K562 (cell line): ENCODE data around the gene TCF12. TPM values are rescaled to one million over a fixed set of nuclear protein-coding genes. Genes with fewer than 3 reads are reported as not detected.

Source experiments
- ATAC-seq: fragments of 200-7000 bp; cut with Tn5 transposase; 3 replicates; pipeline ENCODE4 v1.9.1; 2020; ENCODE audit warnings: moderate library complexity
- BruUV-seq: library from RNA; stranded (reverse); fragments of 400-500 nt; replicated peaks from 2 replicates; lab custom pipeline; 2021; lab: Mats Ljungman, UMichigan
- CTCF ChIA-PET: fragments of 300-600 bp; formaldehyde crosslinking; extraction: SDS; loops from one replicate; lab custom pipeline; 2021; ENCODE audit warnings: low intra/inter-chr PET ratio; lab: Yijun Ruan, JAX
- POLR2A ChIA-PET: fragments of 300-600, 350-650 bp; sonication (Branson Sonifier 250); formaldehyde crosslinking; extraction: SDS; loops from one replicate; lab custom pipeline; 2021; ENCODE audit warnings: antibody characterized with exemption, inconsistent platforms; lab: Yijun Ruan, JAX
- DNase-seq, 4 experiments: peaks; one replicate each; pipeline versions ENCODE4 v3.0.0 to v3.0.0-alpha.2; 2011 to 2018; ENCODE audit warnings: low spot score in 3 of 4, mixed read lengths in 3 of 4; ENCODE audit errors: extremely low read depth in 1 of 4
- FAIRE-seq: peaks from 2 replicates; lab custom pipeline; 2011; peaks lifted over from hg19 to GRCh38; lab: Jason Lieb, UNC
- H2AFZ ChIP-seq: 2 replicates; pipeline ENCODE4 v1.6.0; 2011; ENCODE audit warnings: low read depth, low read length, control low read depth, inconsistent platforms
- H3K27ac ChIP-seq: fragments of 200-600 bp; 3 replicates; pipeline ENCODE4 v1.8.0; 2011; ENCODE audit warnings: low read depth, mild to moderate bottlenecking, control low read depth, inconsistent platforms, low read length, moderate library complexity, mixed read lengths; ENCODE audit errors: extremely low read depth
- H3K27me3 ChIP-seq, 2 experiments: fragments of 300-600 bp in 1 of 2; 2 replicates in 1 of 2; 3 replicates in 1 of 2; pipeline versions ENCODE4 v1.6.0 to v1.8.0; 2011; ENCODE audit warnings: inconsistent platforms in 2 of 2, low read length in 2 of 2, mild to moderate bottlenecking in 1 of 2, mixed read lengths in 1 of 2, moderate library complexity in 1 of 2; ENCODE audit not compliant: control insufficient read depth in 2 of 2, insufficient read depth in 2 of 2
- H3K36me3 ChIP-seq: fragments of 300-600 bp; 3 replicates; pipeline ENCODE4 v1.8.0; 2011; ENCODE audit warnings: mild to moderate bottlenecking, low read length, inconsistent platforms; ENCODE audit not compliant: control insufficient read depth, insufficient read depth
- H3K4me1 ChIP-seq, 2 experiments: fragments of 200-600 bp in 1 of 2; replicated peaks in 1 of 2; 2 replicates in 1 of 2; 3 replicates in 1 of 2; pipeline versions ENCODE4 v1.5.1 to v1.8.0; 2011; ENCODE audit warnings: inconsistent platforms in 2 of 2, low read length in 2 of 2, mild to moderate bottlenecking in 1 of 2, mixed read lengths in 1 of 2, moderate library complexity in 1 of 2; ENCODE audit not compliant: control insufficient read depth in 2 of 2, insufficient read depth in 2 of 2
- H3K4me2 ChIP-seq: 2 replicates; pipeline ENCODE4 v1.6.1; 2011; ENCODE audit warnings: low read length, control low read depth, inconsistent platforms, mixed read lengths; ENCODE audit not compliant: insufficient read depth
- H3K4me3 ChIP-seq: fragments of 200-600 bp; sonication (generic), shearing (Covaris generic); 2 replicates; pipeline ENCODE4 v1.5.1; 2016; ENCODE audit warnings: control low read depth, inconsistent platforms
- H3K79me2 ChIP-seq: fragments of 200-600 bp; 3 replicates; pipeline ENCODE4 v1.8.0; 2011; ENCODE audit warnings: low read length, inconsistent platforms; ENCODE audit not compliant: control insufficient read depth, insufficient read depth
- H3K9ac ChIP-seq, 2 experiments: 2 replicates each; pipeline versions ENCODE4 v1.6.0 to v1.6.1; 2011; ENCODE audit warnings: low read depth in 2 of 2, low read length in 2 of 2, control low read depth in 1 of 2, inconsistent platforms in 1 of 2, mild to moderate bottlenecking in 1 of 2, mixed read lengths in 1 of 2; ENCODE audit not compliant: insufficient read depth in 1 of 2
- H3K9me1 ChIP-seq: one replicate; pipeline ENCODE4 v1.6.0; 2011; ENCODE audit warnings: inconsistent platforms, mild to moderate bottlenecking, low read length, moderate library complexity; ENCODE audit not compliant: control insufficient read depth, insufficient read depth
- H3K9me3 ChIP-seq: replicated peaks from 2 replicates; pipeline ENCODE4 v1.5.1; 2011; ENCODE audit warnings: low read depth, low read length, inconsistent platforms; ENCODE audit not compliant: control insufficient read depth, insufficient read depth
- H4K20me1 ChIP-seq: replicated peaks from 2 replicates; pipeline ENCODE4 v1.6.1; 2011; ENCODE audit warnings: low read length, inconsistent platforms, mixed read lengths; ENCODE audit not compliant: control insufficient read depth, insufficient read depth
- ARID3B ChIP-seq: fragments of 250-450 bp; sonication (Bioruptor Pico); IDR thresholded peaks from 2 replicates; pipeline ENCODE4 v1.4.0; 2020; ENCODE audit warnings: borderline replicate concordance
- CBX1 ChIP-seq: sonication (generic); IDR thresholded peaks from 2 replicates; pipeline ENCODE4 v1.6.1; 2016; ENCODE audit warnings: antibody characterized with exemption, low read depth, mild to moderate bottlenecking
- FOXM1 ChIP-seq, 2 experiments: fragments of 450-650 bp in 1 of 2; sonication (generic) in 1 of 2; formaldehyde crosslinking in 1 of 2; IDR thresholded peaks; 2 replicates each; pipeline versions ENCODE4 v1.6.1 to v1.9.0; 2017 to 2022; ENCODE audit warnings: low read depth in 2 of 2, mild to moderate bottlenecking in 2 of 2, missing genetic modification reagents in 1 of 2, moderate library complexity in 1 of 2
- HDAC3 ChIP-seq: fragments of 450-650 bp; IDR thresholded peaks from 2 replicates; pipeline ENCODE4 v1.6.1; 2018; ENCODE audit warnings: borderline replicate concordance, mild to moderate bottlenecking, moderate library complexity; ENCODE audit not compliant: partially characterized antibody
- MTA3 ChIP-seq: fragments of 450-650 bp; formaldehyde crosslinking; IDR thresholded peaks from 2 replicates; pipeline ENCODE4 v1.6.1; 2017; ENCODE audit warnings: mild to moderate bottlenecking, borderline replicate concordance
- NFATC3 ChIP-seq: fragments of 450-650 bp; IDR thresholded peaks from 2 replicates; pipeline ENCODE4 v1.6.1; 2017; ENCODE audit warnings: mild to moderate bottlenecking
- NFE2L1 ChIP-seq: fragments of 450-650 bp; IDR thresholded peaks from 2 replicates; pipeline ENCODE4 v1.6.1; 2016; ENCODE audit warnings: missing genetic modification characterization, low read depth, mild to moderate bottlenecking, missing compliant biosample characterization, moderate library complexity, borderline replicate concordance
- NR3C1 ChIP-seq: sonication (generic); formaldehyde crosslinking; IDR thresholded peaks from 2 replicates; pipeline ENCODE4 v1.8.1; 2022; ENCODE audit warnings: missing genetic modification reagents
- SRSF9 ChIP-seq: fragments of 200-400 bp; formaldehyde crosslinking; IDR thresholded peaks from 2 replicates; pipeline ENCODE4 v1.6.1; 2017; ENCODE audit warnings: low read depth, low read length, borderline replicate concordance
- TSHZ1 ChIP-seq: fragments of 250-450 bp; sonication (Bioruptor Pico); IDR thresholded peaks from 2 replicates; pipeline ENCODE4 v1.4.0; 2020; ENCODE audit warnings: mild to moderate bottlenecking, moderate library complexity
- ZBTB7A ChIP-seq: IDR thresholded peaks from 2 replicates; pipeline ENCODE4 v1.6.1; 2011; ENCODE audit warnings: low read depth, mild to moderate bottlenecking, low read length, moderate library complexity, borderline replicate concordance; ENCODE audit not compliant: control insufficient read depth
- ZBTB8A ChIP-seq: fragments of 450-650 bp; IDR thresholded peaks from 2 replicates; pipeline ENCODE4 v1.6.1; 2018; ENCODE audit warnings: mild to moderate bottlenecking, moderate library complexity; ENCODE audit not compliant: partially characterized antibody
- ZFP30 ChIP-seq: fragments of 250-450 bp; sonication (Bioruptor Pico); IDR thresholded peaks from 2 replicates; pipeline ENCODE4 v1.8.0; 2022; ENCODE audit warnings: moderate library complexity, mild to moderate bottlenecking, inconsistent platforms, borderline replicate concordance
- ZNF184 ChIP-seq: sonication (generic); formaldehyde crosslinking; IDR thresholded peaks from 2 replicates; pipeline ENCODE4 v1.5.0; 2020; ENCODE audit warnings: missing genetic modification reagents
- ZNF586 ChIP-seq: fragments of 450-650 bp; formaldehyde crosslinking; conservative IDR thresholded peaks from 2 replicates; pipeline ENCODE4 v1.4.0; 2020; ENCODE audit warnings: mild to moderate bottlenecking, moderate library complexity
- WGBS: fragments of 100-300 bp; shearing (Covaris generic); methylation state at CpG from one replicate; pipeline ENCODE4 v1.1.6; 2016; ENCODE audit warnings: low coverage, mixed read lengths; ENCODE audit not compliant: insufficient coverage; ENCODE audit errors: missing lambda C conversion rate; 5-methylcytosine and 5-hydroxymethylcytosine counted together
- in situ Hi-C: fragments of 300-500 bp; cut with MboI; formaldehyde crosslinking; loops from 4 replicates; pipeline ENCODE4 v1.15.0; 2018; ENCODE audit warnings: inconsistent platforms, mixed read lengths
- intact Hi-C: fragments of 100-400 bp; cut with micrococcal nuclease; formaldehyde crosslinking; loops from 2 replicates; pipeline ENCODE4 v1.14.2; 2022
- polyA plus RNA-seq, 8 experiments: library from polyadenylated mRNA; depleted of rRNA in 4 of 8; stranded (reverse) in 5 of 8; unstranded in 3 of 8; fragments of >200 nt; fragmentation: Nextera tagmentation in 2 of 8; fragmentation: Illumina TruSeq in 1 of 8; extraction: Ambion mirVana in 2 of 8; extraction: Trizol in 1 of 8; gene quantifications; 2 replicates each; pipeline versions ENCODE4 v1.2.1 to v1.2.3, GENCODE V29; 2011 to 2014; ENCODE audit warnings: inconsistent platforms in 1 of 8, missing spikeins in 1 of 8
- total RNA-seq, 7 experiments: library from RNA; depleted of rRNA in 6 of 7; stranded (reverse); fragments of >200 nt in 6 of 7; fragmentation: Illumina TruSeq in 2 of 7; extraction: Trizol in 2 of 7; gene quantifications; 2 replicates each; pipeline versions ENCODE4 v1.2.1 to v1.2.3, GENCODE V29; 2011 to 2021; ENCODE audit warnings: low replicate concordance in 1 of 7

The TCF12 gene
- total and polyA plus RNA-seq, 9 of the 15 experiments (the other 6 are each of a cell fraction or from before 2014, with no cell fraction given), result 10.5 to 132 (median 52.9) TPM

- 92% methylated on average over 1 of the region's 1 CpG for WGBS
- H3K27ac ChIP-seq, result no peak overlapping the region
- POLR2A ChIA-PET, result interaction anchor here (0.7 kb wide), 1 partner anchor 13 kb away, joined by 3 read pairs; no protein-coding TSS in a partner anchor
- intact Hi-C loops, result loop anchor here (10.0 kb wide), 1 partner anchor 161 kb away; no protein-coding TSS in a partner anchor
- no peak overlapping the region for H3K9ac ChIP-seq
- H3K4me3 ChIP-seq, result no peak overlapping the region
- ATAC-seq, result no peak
- H2AFZ ChIP-seq, result no peak overlapping the region
- H3K4me2 ChIP-seq, result no peak overlapping the region
- H3K27me3 ChIP-seq, result no peaks in the 10 kb centered on the region
- DNase-seq, result no peak
- no peaks in the 10 kb centered on the region for H3K9me1 ChIP-seq
- CTCF ChIA-PET, result no interaction called here
- no peaks in the 10 kb centered on the region for H3K9me3 ChIP-seq
- H3K79me2 ChIP-seq, result peaks cover 95% of the 10 kb centered on the region
- peaks cover 0 to 10% of the 10 kb centered on the region in 2 experiments; a peak in 2 of 5 replicates for H3K4me1 ChIP-seq
- BruUV-seq, result no TSS peak
- in situ Hi-C loops, result no loop called here
- H4K20me1 ChIP-seq, result no peaks in the 10 kb centered on the region
- FAIRE-seq, result no peak
- 0 out of 3 replicates have a peak, but pooled peaks cover 2% of the 10 kb centered on the region for H3K36me3 ChIP-seq
- no peak for TF ChIP-seq ZNF184
- TF ChIP-seq NFATC3, result no peak
- no peak for TF ChIP-seq NR3C1
- TF ChIP-seq ARID3B (CRISPR knock-in tag), result no peak
- no peak for TF ChIP-seq FOXM1 (IDR thresholded peaks at IDR 0.05; ENCODE audit: low read depth)
- TF ChIP-seq FOXM1 (CRISPR knock-in tag; IDR thresholded peaks at IDR 0.05; ENCODE audit: low read depth), result no peak
- TF ChIP-seq NFE2L1 (tag), result no peak
- TF ChIP-seq ZFP30 (CRISPR knock-in tag), result no peak
- TF ChIP-seq SRSF9, result no peak
- TF ChIP-seq HDAC3, result no peak
- no peak for TF ChIP-seq ZNF586
- no peak for TF ChIP-seq TSHZ1 (CRISPR knock-in tag)
- no peak for TF ChIP-seq CBX1
- no peak for TF ChIP-seq MTA3
- TF ChIP-seq ZBTB8A, result no peak
- no peak for TF ChIP-seq ZBTB7A
Observed at GRCh38 chr15:56985856-56986255, 67.4 kb downstream of the TCF12 start.
